Measurements from ENCODE around the gene PGK1.
"Not testable (repeated sequence)": the region's sequence is repeated elsewhere in the genome, so short reads cannot be mapped to it uniquely, and the experiment has no call there.

PGK1 gene

GRCh38 chrX:78103623-78104446, at the start of gene PGK1:
Gene PGK1 (plus strand): TSS chrX:78104248. CDS start chrX:78104341, 93 bp downstream.
- peak; percentile 96 for DNase-seq

GRCh38 chrX:78063687-78064086, 40.4 kb upstream of the PGK1 start:
- no peak for DNase-seq

DNA sequence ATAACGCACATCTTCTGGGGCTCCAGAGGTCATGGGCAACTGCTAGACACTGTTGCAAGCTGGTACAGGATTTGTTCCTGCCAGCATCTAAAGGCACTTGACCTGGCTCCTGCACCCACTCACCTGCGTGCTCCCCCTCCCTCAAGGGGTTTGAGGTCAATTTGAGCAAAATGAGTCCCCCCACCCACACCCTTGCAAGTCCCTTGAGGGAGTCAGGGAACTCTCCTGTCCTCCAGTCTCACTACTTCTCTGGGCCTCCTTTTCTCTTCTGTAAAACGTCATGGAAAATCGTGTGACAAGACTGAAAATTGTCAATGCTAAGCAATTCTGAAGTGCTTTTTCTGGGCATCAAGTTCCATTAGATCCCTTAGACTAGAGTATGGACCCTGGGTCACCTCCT, 39.9 kb upstream of the PGK1 start:
- no peak for DNase-seq

GRCh38 chrX:78064698-78065601, 39.1 kb upstream of the PGK1 start:
- not testable (repeated sequence) for DNase-seq

DNA sequence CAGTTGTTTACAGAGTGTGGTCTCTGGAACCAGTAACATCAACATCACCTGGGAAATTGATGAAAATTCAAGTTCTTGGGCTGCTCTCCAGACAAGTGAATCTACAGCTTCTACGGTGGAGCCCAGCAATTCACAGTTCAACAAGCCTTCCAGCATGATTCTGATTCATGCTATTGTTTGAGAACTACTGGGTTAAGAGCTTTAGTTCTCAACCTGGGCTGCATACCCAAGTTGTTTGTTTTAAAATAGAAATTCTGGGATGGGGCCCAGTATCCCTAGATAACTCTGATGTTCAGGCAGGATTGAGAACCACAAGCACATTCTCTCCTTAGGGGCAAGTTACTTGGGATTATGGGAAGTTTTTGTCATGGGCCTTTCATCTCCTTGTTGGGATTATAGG, 37.9 kb upstream of the PGK1 start:
- DNase-seq = no peak

DNA sequence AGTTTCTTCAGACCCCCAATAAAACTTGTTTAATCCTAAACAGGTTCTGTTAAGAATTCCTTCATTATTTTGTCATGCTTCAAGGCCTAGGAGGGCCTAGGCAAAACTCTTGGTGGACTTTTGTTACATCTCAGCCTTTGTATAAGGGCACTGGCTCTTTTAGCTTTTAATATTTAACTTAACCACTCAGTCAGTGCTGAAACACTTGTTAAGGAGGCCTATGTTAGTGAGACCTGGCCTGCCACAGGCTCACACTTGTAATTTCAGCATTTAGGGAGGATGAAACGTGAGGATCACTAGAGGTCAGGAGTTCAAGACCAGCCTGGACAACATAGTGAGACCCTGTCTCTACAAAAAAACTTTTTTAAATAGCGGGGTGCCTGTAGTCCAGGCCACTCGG, 32.7 kb upstream of the PGK1 start:
- DNase-seq = no peak

DNA sequence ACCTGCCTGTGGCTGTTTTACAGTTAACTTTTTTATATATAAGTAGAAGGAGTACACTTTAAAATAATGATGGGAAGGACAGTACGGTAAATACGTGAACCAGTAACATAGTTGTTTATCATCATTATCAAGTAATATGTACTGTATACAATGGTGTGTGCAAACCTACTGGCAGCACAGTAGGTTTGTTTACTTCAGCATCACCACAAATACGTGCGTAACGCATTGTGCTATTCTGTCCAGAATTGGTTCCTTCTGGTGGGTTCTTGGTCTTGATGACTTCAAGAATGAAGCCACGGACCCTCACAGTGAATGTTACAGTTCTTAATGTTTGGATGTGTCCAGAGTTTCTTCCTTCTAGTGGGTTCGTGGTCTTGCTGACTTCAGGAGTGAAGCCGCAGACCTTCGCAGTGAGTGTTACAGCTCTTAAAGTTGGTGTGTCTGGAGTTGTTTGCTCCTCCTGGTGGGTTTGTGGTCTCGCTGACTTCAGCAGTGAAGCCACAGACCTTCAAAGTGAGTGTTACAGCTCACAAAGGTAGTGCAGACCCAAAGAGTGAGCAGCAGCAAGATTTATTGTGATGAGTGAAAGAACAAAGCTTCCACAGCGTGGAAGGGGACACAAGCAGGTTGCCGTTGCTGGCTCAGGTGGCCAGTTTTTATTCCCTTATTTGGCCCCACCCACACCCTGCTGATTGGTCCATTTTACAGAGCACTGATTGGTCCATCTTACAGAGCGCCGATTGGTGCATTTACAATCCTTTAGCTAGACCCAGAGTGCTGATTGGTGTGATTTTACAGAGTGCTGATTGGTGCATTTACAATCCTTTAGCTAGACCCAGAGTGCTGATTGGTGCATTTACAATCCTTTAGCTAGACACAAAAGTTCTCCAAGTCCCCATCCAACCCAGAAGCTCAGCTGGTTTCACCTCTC, 30.6 kb upstream of the PGK1 start:
- DNase-seq = not testable (repeated sequence)

DNA sequence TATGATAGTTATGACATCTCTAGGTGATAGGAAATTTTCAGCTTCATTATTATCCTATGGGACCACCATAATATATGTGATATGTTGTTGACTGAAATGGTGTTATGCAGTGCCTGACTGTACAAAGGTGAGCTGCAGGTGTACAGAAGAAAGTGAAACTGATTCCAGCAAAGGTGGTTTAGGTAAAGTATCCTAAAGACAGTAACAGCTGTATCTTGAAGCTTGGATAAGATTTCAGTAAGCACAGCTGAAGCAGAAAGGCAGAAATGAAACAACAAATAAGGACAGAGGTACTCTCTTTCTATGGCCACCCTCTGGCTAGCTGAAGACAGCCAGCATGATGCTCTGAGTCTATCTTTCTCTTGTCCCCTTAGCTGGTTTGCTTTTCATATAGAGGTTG, 30.0 kb upstream of the PGK1 start:
- no peak for DNase-seq

GRCh38 chrX:78075787-78076389, 28.2 kb upstream of the PGK1 start:
- no peak for DNase-seq

- not testable (repeated sequence) for DNase-seq
Observed at GRCh38 chrX:78081413-78081812, 22.6 kb upstream of the PGK1 start.

DNA sequence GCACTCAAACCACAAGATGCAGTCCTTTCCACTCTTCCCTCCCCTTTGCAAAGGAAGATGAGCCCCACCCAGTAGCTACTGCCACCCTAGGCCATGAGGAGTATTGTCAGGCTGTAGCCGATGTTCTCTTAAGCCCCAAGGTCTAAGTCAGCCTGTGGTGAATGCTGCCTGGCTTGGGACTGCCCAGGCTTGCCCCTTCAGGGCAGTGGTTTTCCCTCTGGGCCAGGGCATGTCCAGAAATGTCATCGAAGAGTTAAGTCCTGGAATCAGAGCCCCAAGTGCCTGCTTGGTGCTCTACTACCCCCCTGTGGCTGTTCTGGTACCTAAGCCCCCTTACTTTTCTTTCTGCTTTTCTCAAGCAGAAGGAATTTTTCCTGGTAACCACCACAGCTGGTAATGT, 11.8 kb upstream of the PGK1 start:
- no peak for DNase-seq

DNA sequence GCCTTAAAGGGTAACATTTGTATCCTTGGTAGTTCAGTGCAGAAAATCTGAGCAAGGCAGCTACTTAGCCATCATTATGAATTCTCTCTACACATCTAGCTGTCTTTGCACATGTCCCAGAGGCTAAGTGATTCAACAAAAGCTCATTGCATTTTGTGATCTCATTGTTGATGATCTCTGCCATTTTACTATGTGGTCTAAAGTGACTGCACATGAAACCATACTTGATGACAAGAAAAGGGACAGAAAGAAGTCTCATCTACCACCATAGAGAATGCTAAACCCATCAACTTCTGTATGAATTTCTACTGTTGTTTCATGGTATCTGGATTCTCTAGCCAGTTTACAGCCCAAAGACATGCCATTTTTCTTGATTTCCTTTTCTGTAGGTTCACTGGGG, 5.9 kb upstream of the PGK1 start:
- DNase-seq = no peak

DNA sequence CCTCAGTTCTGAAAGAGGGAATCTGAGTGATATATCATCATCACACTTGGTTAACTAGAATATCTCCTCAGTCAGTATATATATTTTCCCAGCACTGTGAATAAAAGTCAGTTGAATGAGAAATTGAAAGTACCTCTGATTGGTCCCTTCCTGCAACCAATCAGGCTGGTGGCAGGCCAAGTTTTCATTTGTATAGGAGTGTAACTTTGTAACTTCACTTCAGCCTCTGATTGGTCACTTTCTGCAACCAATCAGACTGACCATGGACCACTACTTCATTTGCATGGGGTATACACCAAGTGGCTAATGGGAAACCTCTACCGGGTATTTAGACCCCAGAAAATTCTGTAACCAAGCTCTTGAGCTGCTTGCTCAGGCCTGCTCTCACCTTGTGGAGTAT, 2.0 kb upstream of the PGK1 start:
- no peak for DNase-seq

- DNase-seq = no peak
Observed at GRCh38 chrX:78103001-78103622, 936 bp upstream of the PGK1 start.

GRCh38 chrX:78104447-78105176, 564 bp downstream of the PGK1 start:
- DNase-seq = no peak

- no peak for DNase-seq
Observed at GRCh38 chrX:78105944-78106650, 2.0 kb downstream of the PGK1 start.

- DNase-seq = no peak
Observed at GRCh38 chrX:78106651-78106986, 2.6 kb downstream of the PGK1 start.

GRCh38 chrX:78109458-78109857, 5.4 kb downstream of the PGK1 start:
- no peak for DNase-seq

GRCh38 chrX:78111140-78111931, 7.3 kb downstream of the PGK1 start:
- no peak for DNase-seq

- DNase-seq = no peak
Observed at GRCh38 chrX:78116365-78116764, 12.3 kb downstream of the PGK1 start.
